Measurements from ENCODE around the gene FGF14.

The FGF14 gene

DNA sequence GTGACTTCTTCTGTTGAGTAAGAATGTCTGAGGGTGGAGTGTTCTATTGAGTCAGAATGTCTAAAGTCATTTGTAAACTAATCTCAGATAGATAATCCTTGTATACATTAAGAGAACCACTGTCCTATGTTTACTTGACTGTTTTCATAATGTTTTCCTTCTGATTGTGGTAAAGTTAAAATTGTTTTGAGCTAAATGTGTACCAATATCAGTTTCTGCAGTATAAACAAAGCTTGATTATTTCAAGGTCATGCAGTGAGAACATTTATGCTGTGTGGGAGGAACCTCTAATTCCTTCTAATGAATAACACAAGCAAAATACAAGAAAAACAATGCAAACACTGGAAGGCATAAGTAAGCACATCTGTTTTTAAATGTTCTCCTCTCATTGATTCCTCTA lies 434.6 kb downstream of the FGF14 start:
- DNase-seq = no peak

GRCh38 chr13:101965096-101965495 lies 436.8 kb downstream of the FGF14 start:
- DNase-seq = no peak

- no peak for DNase-seq
These were observed 442.8 kb downstream of the FGF14 start for GRCh38 chr13:101959016-101959415.

DNA sequence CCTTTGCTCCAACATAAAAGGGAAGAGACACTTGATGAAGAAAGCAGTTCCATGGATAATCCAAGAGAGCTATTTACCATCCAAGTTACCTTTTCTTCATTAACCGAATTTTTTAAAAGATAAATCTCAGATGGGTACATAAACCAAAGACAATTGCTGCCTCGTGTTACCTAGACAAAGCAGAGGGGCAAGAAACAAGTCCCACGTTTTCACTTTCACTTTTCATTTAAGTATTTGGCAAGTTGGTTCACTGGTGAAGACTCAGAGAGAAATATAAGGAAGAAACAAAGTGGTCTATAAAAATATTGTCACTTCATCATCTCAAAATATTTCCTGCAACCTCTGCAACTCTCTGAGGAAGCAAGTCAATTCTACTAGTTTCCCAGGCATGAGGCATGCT lies 446.1 kb downstream of the FGF14 start:
- DNase-seq = no peak

DNA sequence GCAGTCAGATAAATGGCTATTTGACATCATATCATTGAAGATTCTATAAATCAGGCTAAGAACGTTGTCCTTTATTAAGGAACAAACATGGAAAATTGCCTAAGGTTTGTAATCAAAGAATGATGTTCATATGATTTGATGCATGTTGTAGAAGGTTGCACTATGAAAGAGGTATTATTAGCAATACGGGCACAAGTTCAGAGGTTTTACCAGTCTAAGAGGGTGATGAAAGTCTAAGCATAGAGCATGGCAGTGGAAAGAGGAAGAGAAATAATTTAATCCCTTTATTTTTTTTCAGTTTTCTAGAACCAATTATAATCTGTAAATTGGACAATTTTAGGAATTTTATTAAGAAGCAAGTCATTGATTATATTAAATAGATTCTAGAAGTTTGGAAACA lies 450.7 kb downstream of the FGF14 start:
- DNase-seq = no peak

GRCh38 chr13:101949681-101950080 lies 452.2 kb downstream of the FGF14 start:
- no peak for DNase-seq

DNA sequence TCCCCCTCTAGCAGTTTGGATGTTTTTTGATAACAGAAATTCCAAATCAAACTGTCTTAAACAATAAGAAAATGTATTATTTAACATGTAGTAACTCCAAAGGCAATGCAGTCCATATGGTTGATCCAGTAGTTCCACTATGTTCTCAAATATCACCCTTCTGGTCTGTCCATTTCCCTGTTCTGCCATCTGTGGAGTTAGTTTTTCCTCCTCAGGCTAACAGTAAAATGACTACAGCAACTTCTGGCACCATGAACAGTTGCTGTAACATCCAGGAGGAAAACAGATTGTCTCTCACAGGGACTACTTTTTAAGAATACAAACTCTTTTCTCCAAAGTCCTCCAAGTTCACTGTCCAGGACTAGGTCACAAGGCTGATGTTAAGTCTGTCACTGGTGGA lies 455.4 kb downstream of the FGF14 start:
- no peak for DNase-seq

GRCh38 chr13:101945435-101945834 lies 456.4 kb downstream of the FGF14 start:
- DNase-seq = no peak

- DNase-seq = no peak
These were observed 457.3 kb downstream of the FGF14 start for GRCh38 chr13:101944521-101944920.

- DNase-seq = no peak
These were observed 459.2 kb downstream of the FGF14 start for GRCh38 chr13:101942535-101943157.

GRCh38 chr13:101942038-101942437 lies 459.8 kb downstream of the FGF14 start:
- no peak for DNase-seq

DNA sequence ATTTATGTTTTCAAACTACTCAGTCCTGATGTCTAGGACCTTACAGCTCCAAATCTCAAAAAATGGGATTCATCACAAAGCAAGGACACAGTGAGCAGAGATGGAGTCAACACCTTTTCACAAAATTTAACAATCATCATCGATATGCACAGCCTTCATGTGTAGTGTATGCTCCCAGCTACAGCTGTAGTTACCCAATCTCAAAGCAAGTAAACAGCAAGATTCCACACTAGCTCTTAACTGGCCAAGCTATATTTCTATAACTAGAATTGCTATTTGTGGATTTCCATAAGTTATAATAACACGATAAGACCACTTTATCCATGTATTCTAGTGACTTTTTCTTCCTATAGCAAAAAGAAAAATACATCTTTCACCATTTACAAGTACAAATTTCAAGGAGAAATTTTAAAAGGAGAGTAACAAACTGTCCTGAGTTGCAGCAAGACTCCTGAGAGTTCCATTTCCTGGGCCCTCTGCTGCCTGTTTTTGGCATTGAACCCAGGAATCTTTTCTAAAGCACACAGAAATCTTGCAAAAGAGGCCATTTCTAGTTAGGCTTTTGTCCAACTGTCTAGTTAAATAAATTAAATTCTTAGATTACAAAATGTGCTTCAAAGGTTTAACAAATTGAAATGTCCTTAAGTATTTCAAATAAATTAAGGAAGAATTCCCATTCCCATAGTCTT lies 460.6 kb downstream of the FGF14 start:
- no peak for DNase-seq

- no peak for DNase-seq
These were observed 462.5 kb downstream of the FGF14 start for GRCh38 chr13:101939370-101939769.

- DNase-seq = no peak
These were observed 466.0 kb downstream of the FGF14 start for GRCh38 chr13:101935828-101936227.

DNA sequence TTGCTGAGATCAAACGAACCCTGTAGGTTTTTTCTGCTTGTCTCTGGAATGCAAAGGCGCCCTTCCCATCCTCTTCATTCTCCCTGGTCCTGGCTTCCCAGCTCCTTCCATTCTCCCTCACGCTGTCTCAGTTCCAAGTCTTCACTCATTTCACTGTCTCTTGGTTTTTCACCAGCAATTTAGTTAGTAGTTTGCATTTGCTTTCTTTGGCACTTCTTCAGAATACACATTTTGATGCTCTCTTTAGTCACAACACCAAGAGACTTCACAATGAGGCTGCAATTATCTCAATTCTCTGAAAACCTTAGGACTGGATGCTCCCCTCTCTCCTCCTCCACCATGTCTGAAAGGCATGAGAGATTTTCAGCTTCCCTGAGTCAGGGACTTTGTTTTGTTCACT lies 470.7 kb downstream of the FGF14 start:
- DNase-seq = no peak

DNA sequence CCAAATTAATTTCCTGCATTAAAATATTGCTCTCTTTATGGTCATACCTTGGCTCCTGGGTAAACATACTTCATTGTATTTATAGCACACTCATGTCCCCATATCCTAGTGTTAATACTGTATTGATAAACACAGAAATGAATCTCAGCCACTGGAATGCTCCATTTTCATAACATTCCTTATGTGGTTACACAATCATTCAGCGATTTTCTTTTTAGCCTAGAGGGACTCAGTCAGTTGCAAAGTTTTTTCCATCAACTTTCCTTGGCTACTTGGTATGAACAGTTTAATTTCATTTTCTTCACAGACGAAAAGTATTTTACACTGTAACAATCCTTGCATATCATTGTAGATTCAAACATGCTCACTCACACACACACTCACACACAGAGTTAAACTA lies 471.5 kb downstream of the FGF14 start:
- no peak for DNase-seq

- DNase-seq = no peak
These were observed 476.1 kb downstream of the FGF14 start for GRCh38 chr13:101925731-101926130.

GRCh38 chr13:101919541-101920181 lies 482.2 kb downstream of the FGF14 start:
- DNase-seq = no peak

GRCh38 chr13:101917833-101918661 lies 483.8 kb downstream of the FGF14 start:
- DNase-seq = no peak

- DNase-seq = no peak
These were observed 484.4 kb downstream of the FGF14 start for GRCh38 chr13:101917475-101917810.

GRCh38 chr13:101916775-101917474 lies 484.9 kb downstream of the FGF14 start:
- no peak for DNase-seq

- no peak for DNase-seq
These were observed 485.6 kb downstream of the FGF14 start for GRCh38 chr13:101916108-101916774.

DNA sequence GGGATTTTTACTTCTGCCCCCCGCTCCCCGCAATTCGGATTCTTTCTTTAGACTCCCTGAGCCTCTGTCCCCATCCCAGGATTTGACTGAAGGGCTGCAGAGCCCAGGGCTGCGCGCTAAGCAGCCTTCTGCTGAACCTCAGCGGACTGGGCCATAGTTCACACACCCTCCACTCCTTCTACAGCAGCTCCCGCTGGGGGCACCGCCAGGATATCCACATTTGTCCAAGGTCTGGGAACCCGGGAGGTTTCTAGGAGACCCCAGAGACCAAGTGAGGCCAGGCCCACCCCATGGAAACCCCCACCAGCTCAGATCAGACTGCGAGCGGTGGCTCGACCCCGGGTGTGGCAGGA lies 486.1 kb downstream of the FGF14 start:
- no peak for DNase-seq

Measured in RPMI8226 (cell line).